Measurements from ENCODE around the gene PAX2.
"Not testable (repeated sequence)": the region's sequence is repeated elsewhere in the genome, so short reads cannot be mapped to it uniquely, and the experiment has no call there.

Gene PAX2

GRCh38 chr10:100744987-100745881 lies at the start of gene PAX2:
Gene PAX2, plus strand, starts transcription at chr10:100745582. Its CDS starts 679 bp downstream, at chr10:100746261.
- no peak for DNase-seq (ENCODE audit: low read depth)

GRCh38 chr10:100696477-100696901 lies 48.9 kb upstream of the PAX2 start:
- DNase-seq (ENCODE audit: low read depth) = no peak

- no peak for DNase-seq (ENCODE audit: low read depth)
Observed at GRCh38 chr10:100697070-100697469, 48.3 kb upstream of the PAX2 start.

- no peak for DNase-seq (ENCODE audit: low read depth)
Observed at GRCh38 chr10:100697631-100698030, 47.8 kb upstream of the PAX2 start.

GRCh38 chr10:100701704-100702103 lies 43.7 kb upstream of the PAX2 start:
- DNase-seq (ENCODE audit: low read depth) = not testable (repeated sequence)

GRCh38 chr10:100705139-100705538 lies 40.2 kb upstream of the PAX2 start:
- no peak for DNase-seq (ENCODE audit: low read depth)

- DNase-seq (ENCODE audit: low read depth) = no peak
Observed at GRCh38 chr10:100707261-100707848, 38.0 kb upstream of the PAX2 start.

- no peak for DNase-seq (ENCODE audit: low read depth)
Observed at GRCh38 chr10:100709146-100710082, 36.0 kb upstream of the PAX2 start.

GRCh38 chr10:100710151-100710871 lies 35.1 kb upstream of the PAX2 start:
- no peak for DNase-seq (ENCODE audit: low read depth)

GRCh38 chr10:100713049-100713858 lies 32.1 kb upstream of the PAX2 start:
- DNase-seq (ENCODE audit: low read depth) = no peak

- no peak for DNase-seq (ENCODE audit: low read depth)
Observed at GRCh38 chr10:100713859-100714565, 31.4 kb upstream of the PAX2 start.

- DNase-seq (ENCODE audit: low read depth) = no peak
Observed at GRCh38 chr10:100714566-100714950, 30.8 kb upstream of the PAX2 start.

GRCh38 chr10:100715101-100715444 lies 30.3 kb upstream of the PAX2 start:
- no peak for DNase-seq (ENCODE audit: low read depth)

GRCh38 chr10:100715445-100716385 lies 29.7 kb upstream of the PAX2 start:
- DNase-seq (ENCODE audit: low read depth) = no peak

- DNase-seq (ENCODE audit: low read depth) = no peak
Observed at GRCh38 chr10:100717166-100717565, 28.2 kb upstream of the PAX2 start.

GRCh38 chr10:100718197-100718742 lies 27.1 kb upstream of the PAX2 start:
- DNase-seq (ENCODE audit: low read depth) = no peak

GRCh38 chr10:100723180-100723579 lies 22.2 kb upstream of the PAX2 start:
- DNase-seq (ENCODE audit: low read depth) = no peak

- no peak for DNase-seq (ENCODE audit: low read depth)
Observed at GRCh38 chr10:100723770-100724530, 21.4 kb upstream of the PAX2 start.
